H4 (cell line): Measurements from ENCODE around the gene TMOD1. TPM values are rescaled to one million over a fixed set of nuclear protein-coding genes. Genes with fewer than 3 reads are reported as not detected.
"Not testable (repeated sequence)": the region's sequence is repeated elsewhere in the genome, so short reads cannot be mapped to it uniquely, and the experiment has no call there.

Source experiments
- DNase-seq: peaks from one replicate; pipeline ENCODE4 v3.0.0-alpha.2; 2015; ENCODE audit warnings: low spot score
- total RNA-seq: library from RNA; depleted of rRNA; stranded (reverse); fragments of >200 nt; shearing (Covaris generic); gene quantifications from 2 replicates; pipeline ENCODE4 v1.2.3, GENCODE V29; 2014

Gene TMOD1
- total RNA-seq, 1 experiment from 2014 or later = 1.8 TPM

GRCh38 chr9:97565262-97565661 lies 63.8 kb downstream of the TMOD1 start:
- no peak for DNase-seq

GRCh38 chr9:97567182-97567893 lies 65.9 kb downstream of the TMOD1 start:
- DNase-seq = no peak

GRCh38 chr9:97567894-97568202 lies 66.4 kb downstream of the TMOD1 start:
- DNase-seq = no peak

GRCh38 chr9:97568461-97569275 lies 67.2 kb downstream of the TMOD1 start:
- no peak for DNase-seq

- DNase-seq = no peak
These were observed 69.4 kb downstream of the TMOD1 start for GRCh38 chr9:97570899-97571298.

GRCh38 chr9:97571664-97572063 lies 70.2 kb downstream of the TMOD1 start:
- no peak for DNase-seq

GRCh38 chr9:97572196-97572891 lies 70.9 kb downstream of the TMOD1 start:
- no peak for DNase-seq

- no peak for DNase-seq
These were observed 71.5 kb downstream of the TMOD1 start for GRCh38 chr9:97572892-97573365.

- no peak for DNase-seq
These were observed 72.1 kb downstream of the TMOD1 start for GRCh38 chr9:97573482-97574073.

GRCh38 chr9:97574101-97574571 lies 72.7 kb downstream of the TMOD1 start:
- DNase-seq = not testable (repeated sequence)

GRCh38 chr9:97574921-97575672 lies 73.6 kb downstream of the TMOD1 start:
- not testable (repeated sequence) for DNase-seq

GRCh38 chr9:97575673-97576200 lies 74.3 kb downstream of the TMOD1 start:
- no peak for DNase-seq

GRCh38 chr9:97577051-97577450 lies 75.6 kb downstream of the TMOD1 start:
- DNase-seq = no peak

- no peak for DNase-seq
These were observed 77.4 kb downstream of the TMOD1 start for GRCh38 chr9:97578846-97579245.

- DNase-seq = no peak
These were observed 78.4 kb downstream of the TMOD1 start for GRCh38 chr9:97579914-97580313.

GRCh38 chr9:97581590-97581989 lies 80.1 kb downstream of the TMOD1 start:
- not testable (repeated sequence) for DNase-seq

- DNase-seq = not testable (repeated sequence)
These were observed 83.3 kb downstream of the TMOD1 start for GRCh38 chr9:97584778-97585177.

- DNase-seq = not testable (repeated sequence)
These were observed 85.4 kb downstream of the TMOD1 start for GRCh38 chr9:97586909-97587308.

- DNase-seq = no peak
These were observed 90.1 kb downstream of the TMOD1 start for GRCh38 chr9:97591535-97591934.

GRCh38 chr9:97592126-97592525 lies 90.7 kb downstream of the TMOD1 start:
- no peak for DNase-seq

- no peak for DNase-seq
These were observed 92.5 kb downstream of the TMOD1 start for GRCh38 chr9:97593960-97594359.
